HUDEP-2 (cell line): ENCODE results near the gene RETNLB.

Source experiments
- DNase-seq, 76 experiments: peaks; one replicate each; lab custom pipeline; 2025; ENCODE audit not compliant: unreplicated experiment in 76 of 76; lab: John Stamatoyannopoulos, UW

Gene RETNLB, protein sequence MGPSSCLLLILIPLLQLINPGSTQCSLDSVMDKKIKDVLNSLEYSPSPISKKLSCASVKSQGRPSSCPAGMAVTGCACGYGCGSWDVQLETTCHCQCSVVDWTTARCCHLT

GRCh38 chr3:108757404-108757982 lies at the start of gene RETNLB:
Gene RETNLB (minus strand): TSS chr3:108757410. CDS start chr3:108757185, 225 bp downstream.
- DNase-seq, result no peak

DNA sequence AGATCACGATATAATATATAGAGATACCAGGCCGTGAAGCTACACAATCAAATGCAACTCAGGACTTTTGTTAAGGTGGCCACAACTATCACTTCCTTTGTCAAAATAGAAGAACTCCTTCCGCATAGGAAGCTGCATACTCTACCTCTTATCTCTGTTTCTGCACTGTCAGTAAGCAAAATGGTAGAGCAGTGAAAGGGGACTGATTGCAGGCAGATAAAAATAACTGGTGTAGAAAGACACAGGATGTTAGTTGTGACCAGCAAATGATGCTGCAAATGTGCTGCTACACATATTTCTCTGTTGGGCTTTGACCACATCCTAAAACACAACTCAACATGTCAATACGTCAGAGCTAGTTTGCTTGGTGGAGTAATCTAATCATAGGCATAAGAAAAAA lies 49.1 kb upstream of the RETNLB start:
- no peak for DNase-seq

DNA sequence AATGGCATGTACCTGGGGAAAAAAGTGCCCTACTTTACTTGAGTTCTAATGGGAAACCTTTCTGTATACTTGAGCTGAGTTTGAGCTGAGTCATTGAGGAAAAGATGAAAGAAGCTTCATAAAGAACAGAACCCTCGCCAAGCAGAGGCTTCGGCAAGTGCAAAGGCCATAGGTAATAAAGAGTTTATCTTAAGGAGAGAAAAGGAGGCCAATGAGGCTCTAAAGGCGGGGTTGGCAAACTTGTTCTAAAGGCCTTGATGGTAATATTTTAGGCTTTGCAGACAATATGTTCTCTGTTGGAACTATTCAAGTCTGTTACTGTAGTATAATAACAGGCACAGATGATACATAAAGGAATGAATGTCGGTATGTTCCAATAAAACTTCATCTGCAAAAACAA lies 47.8 kb upstream of the RETNLB start:
- DNase-seq, result no peak

DNA sequence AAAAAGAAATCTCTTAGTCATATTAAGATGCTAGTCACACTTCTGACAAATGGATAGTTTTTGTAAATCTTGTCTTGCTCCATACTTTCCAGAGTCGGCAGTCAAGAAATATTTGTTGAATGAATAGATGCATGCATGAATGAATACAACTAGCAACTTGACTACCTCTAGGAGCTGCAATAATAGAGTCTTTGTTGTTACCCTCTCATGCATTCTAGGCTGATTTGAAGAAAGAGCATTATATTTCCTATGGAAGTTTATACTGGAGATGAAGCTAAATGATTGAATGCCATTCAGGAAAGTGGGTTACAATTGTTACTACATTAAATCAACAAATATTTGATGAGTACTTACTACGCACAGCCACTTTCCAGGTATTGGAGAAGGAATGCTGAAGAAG lies 47.2 kb upstream of the RETNLB start:
- DNase-seq, result no peak

- no peak for DNase-seq
Measured at GRCh38 chr3:108791473-108791872, 34.3 kb upstream of the RETNLB start.

DNA sequence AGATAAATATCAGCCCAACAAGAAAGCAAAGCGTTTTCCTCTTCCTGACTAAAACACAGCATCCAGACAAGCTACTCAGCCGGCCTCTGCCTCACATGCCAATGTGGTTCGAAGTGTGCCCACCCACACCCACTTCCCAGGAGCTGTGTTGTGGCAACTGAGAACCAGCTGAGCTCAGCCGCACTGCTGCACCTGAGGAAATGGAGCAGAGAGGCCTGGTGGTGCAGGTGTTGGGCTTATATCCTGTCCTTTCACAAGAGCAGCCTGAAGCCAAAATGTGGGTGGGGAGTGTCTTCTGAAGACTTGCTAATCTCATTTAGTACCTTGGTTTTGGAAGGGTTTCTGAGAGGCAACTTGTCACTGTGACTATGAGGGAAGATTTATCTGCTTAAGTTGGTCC lies 23.0 kb upstream of the RETNLB start:
- DNase-seq, result no peak

DNA sequence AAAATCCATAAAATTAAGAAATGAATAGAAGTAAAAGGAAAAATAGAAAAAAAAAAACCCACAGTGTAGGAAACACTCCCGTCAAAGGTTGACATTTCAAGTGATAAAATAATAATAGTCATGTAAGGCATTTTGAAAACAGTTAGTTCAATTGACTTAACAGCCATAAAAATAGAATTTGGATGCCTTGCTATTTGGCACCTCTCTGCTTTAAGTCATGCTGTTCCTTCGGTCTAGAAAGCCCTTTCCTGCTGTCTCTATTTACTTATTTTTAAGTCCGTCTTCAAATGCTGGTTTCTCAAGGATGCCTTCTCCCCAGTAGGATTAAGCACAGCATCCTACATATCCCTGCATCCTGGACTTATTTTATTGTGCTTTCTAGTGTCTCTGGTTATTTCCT lies 22.3 kb upstream of the RETNLB start:
- DNase-seq, result no peak

DNA sequence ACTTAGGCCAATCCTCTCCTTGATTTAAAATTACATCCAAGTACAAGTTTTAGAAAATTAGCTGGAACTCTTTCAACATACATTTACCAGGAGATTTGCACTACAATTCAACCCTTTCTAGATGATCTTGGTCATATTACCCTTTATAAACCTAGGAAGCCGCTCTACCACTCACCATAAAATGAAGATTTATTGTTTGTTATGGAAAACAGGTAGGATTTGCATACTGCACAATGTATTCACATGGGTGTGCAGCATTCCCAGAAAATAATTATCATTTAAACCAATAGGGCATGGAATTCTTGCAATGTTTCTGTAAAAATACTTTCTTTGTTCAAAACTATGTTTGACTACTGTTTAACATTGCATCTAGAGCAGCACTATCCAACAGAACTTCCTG lies 18.4 kb upstream of the RETNLB start:
- DNase-seq, result no peak

GRCh38 chr3:108767253-108767652 lies 10.0 kb upstream of the RETNLB start:
- no peak for DNase-seq

DNA sequence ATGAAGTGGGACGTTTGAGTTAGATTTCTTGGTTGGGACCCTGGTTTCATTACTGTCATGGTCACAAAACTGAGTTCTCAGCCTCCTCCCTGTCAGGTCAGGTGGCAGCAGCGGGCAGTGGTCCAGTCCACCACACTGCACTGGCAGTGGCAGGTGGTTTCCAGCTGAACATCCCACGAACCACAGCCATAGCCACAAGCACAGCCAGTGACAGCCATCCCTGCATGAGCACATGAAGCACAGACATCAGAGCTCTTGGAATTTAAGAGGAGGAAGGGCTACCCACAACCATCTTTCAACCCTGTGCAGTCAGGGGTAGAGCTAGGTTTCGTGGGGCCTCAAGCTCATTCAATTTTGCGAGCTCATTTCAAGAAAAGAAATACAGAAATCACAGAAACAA lies 1.5 kb downstream of the RETNLB start:
- no peak for DNase-seq

DNA sequence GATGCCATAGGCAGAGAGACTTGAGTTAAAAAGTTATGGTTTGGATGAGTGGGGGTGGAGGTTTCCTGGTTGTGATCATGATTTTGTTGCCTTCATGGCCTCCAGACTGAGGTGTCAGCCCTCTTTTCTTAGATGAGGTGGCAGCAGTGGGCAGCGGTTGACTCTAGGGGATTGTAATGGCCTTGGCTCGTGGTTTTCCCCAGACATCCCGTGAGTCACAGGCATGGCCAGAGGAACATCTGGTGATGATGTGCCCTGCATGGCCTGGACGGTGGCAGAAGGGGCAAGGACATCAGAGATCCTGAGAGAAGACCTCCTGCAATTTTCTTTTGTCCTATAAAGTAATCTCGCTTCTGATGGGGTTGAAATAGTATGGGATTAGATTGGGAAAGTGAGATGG lies 12.4 kb downstream of the RETNLB start:
- no peak for DNase-seq

GRCh38 chr3:108742929-108743328 lies 14.3 kb downstream of the RETNLB start:
- DNase-seq, result no peak

DNA sequence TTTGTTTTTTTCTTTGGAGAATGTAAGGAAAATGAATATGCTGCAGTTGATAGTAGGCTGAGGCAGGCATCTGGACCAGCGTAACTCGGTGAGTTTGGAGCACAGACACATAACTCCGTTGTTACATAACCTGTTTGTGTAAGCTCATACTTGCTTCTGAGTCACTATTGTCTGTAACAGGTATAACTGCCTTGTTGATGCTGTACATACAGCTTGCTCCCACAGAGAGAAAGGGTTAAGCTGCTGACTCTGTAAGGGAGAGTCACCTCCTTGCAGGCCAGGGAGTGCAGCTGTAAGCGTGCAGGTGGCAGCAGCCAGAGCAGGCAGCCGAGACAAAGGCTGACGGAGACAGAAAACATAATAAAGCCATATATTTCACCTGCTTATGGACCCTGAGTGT lies 20.4 kb downstream of the RETNLB start:
- DNase-seq, result no peak

GRCh38 chr3:108728934-108729333 lies 28.3 kb downstream of the RETNLB start:
- no peak for DNase-seq

DNA sequence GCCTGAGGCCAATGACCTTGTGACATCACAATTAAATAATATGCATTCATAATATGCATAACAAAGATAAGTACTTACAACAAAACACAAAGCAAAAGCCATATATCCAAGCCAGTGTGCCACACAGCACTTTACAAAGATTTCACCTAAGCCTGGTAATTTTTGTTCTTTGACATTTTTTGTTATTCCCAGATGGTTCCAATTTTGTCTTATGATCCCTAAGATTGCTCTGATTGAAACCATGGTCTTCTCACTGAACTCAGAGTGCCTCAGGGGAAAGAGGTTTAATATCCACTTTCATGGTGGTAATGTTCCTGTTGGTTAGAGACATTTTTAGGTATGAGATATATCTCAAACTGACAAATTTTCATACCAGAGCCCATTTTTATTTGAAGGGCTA lies 29.1 kb downstream of the RETNLB start:
- DNase-seq, result no peak

DNA sequence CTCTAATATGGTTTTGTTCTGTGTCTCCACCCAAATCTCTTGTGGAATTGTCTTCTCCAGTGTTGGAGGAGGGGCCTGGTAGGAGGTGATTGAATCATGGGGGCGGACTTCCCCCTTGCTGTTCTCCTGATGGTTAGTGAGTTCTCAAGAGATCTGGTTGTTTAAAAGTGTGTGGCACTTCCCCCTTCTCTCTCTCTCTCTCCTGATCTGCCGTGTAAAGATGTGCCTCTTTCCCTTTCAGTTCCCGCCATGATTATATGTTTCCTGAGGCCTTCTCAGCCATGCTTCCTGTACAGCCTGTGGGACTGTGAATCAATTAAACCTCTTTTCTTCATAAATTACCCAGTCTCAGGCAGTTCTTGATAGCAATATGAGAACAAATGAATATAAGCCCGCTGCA lies 33.1 kb downstream of the RETNLB start:
- no peak for DNase-seq

- DNase-seq, result no peak
Measured at GRCh38 chr3:108722724-108723123, 34.5 kb downstream of the RETNLB start.

GRCh38 chr3:108719178-108719806 lies 37.9 kb downstream of the RETNLB start:
- no peak for DNase-seq

GRCh38 chr3:108718454-108718853 lies 38.8 kb downstream of the RETNLB start:
- no peak for DNase-seq

DNA sequence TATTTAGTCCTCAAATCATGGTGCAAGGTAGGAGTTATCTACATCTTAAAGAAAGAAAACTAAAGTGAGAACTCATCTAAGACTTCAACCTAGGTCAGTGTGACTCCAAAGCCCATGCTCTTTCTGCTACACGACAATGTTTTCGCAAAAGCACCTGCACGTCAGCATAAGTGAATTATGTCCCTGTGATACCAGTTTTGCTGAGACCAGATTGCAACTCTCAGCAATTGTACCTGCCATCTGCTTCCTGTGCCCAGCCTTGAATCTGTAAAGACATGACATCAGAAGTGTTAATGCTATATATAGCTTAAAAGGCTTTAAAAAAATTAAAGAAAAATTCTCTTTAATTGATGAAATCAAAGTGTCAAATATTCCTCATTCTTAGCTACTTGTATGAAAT lies 43.4 kb downstream of the RETNLB start:
- no peak for DNase-seq

DNA sequence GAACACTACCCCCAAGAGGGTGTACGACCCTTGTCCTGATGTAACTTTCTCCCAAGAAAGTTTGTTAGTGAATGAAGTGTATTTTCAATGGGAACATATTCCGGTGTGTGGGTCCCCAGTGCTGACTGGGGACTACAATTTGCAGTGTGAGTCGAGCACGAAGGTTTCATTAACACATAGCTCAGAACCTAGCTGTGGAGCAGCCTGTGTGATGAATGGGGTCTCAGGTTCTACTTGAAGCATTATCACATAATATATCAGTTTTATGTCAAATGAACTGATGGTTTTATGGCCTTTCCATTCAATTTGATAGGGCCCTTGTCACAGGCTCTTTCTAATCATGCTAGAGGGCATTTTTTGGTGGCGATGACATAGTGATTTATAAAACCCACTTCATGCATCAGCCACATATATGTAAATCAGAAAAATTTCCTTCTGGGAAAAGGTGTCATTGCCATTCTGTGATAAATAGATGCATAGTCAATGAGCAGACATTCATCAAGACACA lies 44.1 kb downstream of the RETNLB start:
- DNase-seq, result no peak
